ENCODE measurements around the gene PBX2. TPM values are rescaled to one million over a fixed set of nuclear protein-coding genes. Genes with fewer than 3 reads are reported as not detected.

PBX2 gene
- total and polyA plus RNA-seq, 9 donors, result 39.3 to 110 (median 90.7) TPM

GRCh38 chr6:32218167-32218566 lies 28.2 kb upstream of the PBX2 start:
- Histone ChIP-seq H3K4me3 (no peak overlapping the region), H3K9me3 (no peaks in the 10 kb centered on the region), H3K27ac (no peak overlapping the region), H3K27me3 (no peaks in the 10 kb centered on the region), H3K36me3 (no peaks in the 10 kb centered on the region), H3K4me1 (ENCODE audit: insufficient read depth) (no peaks in the 10 kb centered on the region)
- intact Hi-C loops (cut with DNase I), result no loop called here
- DNase-seq, result no peak
- TF ChIP-seq CTCF (IDR thresholded peaks at IDR 0.05), result no peak
- no peak for TF ChIP-seq POLR2A (IDR thresholded peaks at IDR 0.05)
- TF ChIP-seq EP300 (IDR thresholded peaks at IDR 0.05), result no peak
- 78 to 85% (median 83%) methylated on average over 7 of the region's 7 CpGs for WGBS, 3 donors

- no peak for DNase-seq
- 83 to 87% (median 84%) methylated on average over 11 of the region's 11 CpGs for WGBS, 3 donors
- H3K4me1 ChIP-seq (ENCODE audit: insufficient read depth), result no peaks in the 10 kb centered on the region
- no peak for TF ChIP-seq EP300 (IDR thresholded peaks at IDR 0.05)
- no peak for TF ChIP-seq POLR2A (IDR thresholded peaks at IDR 0.05)
- no peak for TF ChIP-seq CTCF (IDR thresholded peaks at IDR 0.05)
- H3K27me3 ChIP-seq, result no peaks in the 10 kb centered on the region
- H3K9me3 ChIP-seq, result no peaks in the 10 kb centered on the region
- no peaks in the 10 kb centered on the region for H3K36me3 ChIP-seq
- intact Hi-C loops (cut with DNase I), result no loop called here
- no peak overlapping the region for H3K27ac ChIP-seq
- no peak overlapping the region for H3K4me3 ChIP-seq
These were observed 27.0 kb upstream of the PBX2 start for GRCh38 chr6:32216998-32217397.

GRCh38 chr6:32216285-32216684 lies 26.3 kb upstream of the PBX2 start:
- WGBS, 3 donors, result 83 to 88% (median 87%) methylated on average over 10 of the region's 10 CpGs
- Histone ChIP-seq H3K27me3 (no peaks in the 10 kb centered on the region), H3K4me1 (ENCODE audit: insufficient read depth) (no peaks in the 10 kb centered on the region), H3K36me3 (no peaks in the 10 kb centered on the region), H3K27ac (no peak overlapping the region), H3K9me3 (no peaks in the 10 kb centered on the region), H3K4me3 (no peak overlapping the region)
- DNase-seq, result no peak
- TF ChIP-seq CTCF (IDR thresholded peaks at IDR 0.05) (no peak), EP300 (IDR thresholded peaks at IDR 0.05) (no peak), POLR2A (IDR thresholded peaks at IDR 0.05) (no peak)
- intact Hi-C loops (cut with DNase I), result no loop called here

- no peaks in the 10 kb centered on the region for H3K9me3 ChIP-seq
- WGBS, 3 donors, result 92 to 98% (median 96%) methylated on average over 4 of the region's 4 CpGs
- no peak for DNase-seq
- no peak for TF ChIP-seq CTCF (IDR thresholded peaks at IDR 0.05)
- no peak for TF ChIP-seq EP300 (IDR thresholded peaks at IDR 0.05)
- TF ChIP-seq POLR2A (IDR thresholded peaks at IDR 0.05), result no peak
- H3K27ac ChIP-seq, result no peak overlapping the region
- no peaks in the 10 kb centered on the region for H3K36me3 ChIP-seq
- no peaks in the 10 kb centered on the region for H3K4me1 ChIP-seq (ENCODE audit: insufficient read depth)
- no peak overlapping the region for H3K4me3 ChIP-seq
- intact Hi-C loops (cut with DNase I), result no loop called here
- no peaks in the 10 kb centered on the region for H3K27me3 ChIP-seq
These were observed 25.6 kb upstream of the PBX2 start for GRCh38 chr6:32215617-32216016.

- Histone ChIP-seq H3K4me3 (no peak overlapping the region), H3K9me3 (no peaks in the 10 kb centered on the region), H3K36me3 (no peaks in the 10 kb centered on the region), H3K27ac (no peak overlapping the region), H3K4me1 (ENCODE audit: insufficient read depth) (no peaks in the 10 kb centered on the region), H3K27me3 (no peaks in the 10 kb centered on the region)
- WGBS, 3 donors, result 78 to 85% (median 83%) methylated on average over 3 of the region's 3 CpGs
- no peak for TF ChIP-seq EP300 (IDR thresholded peaks at IDR 0.05)
- no peak for TF ChIP-seq CTCF (IDR thresholded peaks at IDR 0.05)
- no peak for TF ChIP-seq POLR2A (IDR thresholded peaks at IDR 0.05)
- DNase-seq, result no peak
- intact Hi-C loops (cut with DNase I), result no loop called here
These were observed 24.1 kb upstream of the PBX2 start for GRCh38 chr6:32214126-32214525.

Measured in ovary (tissue), 9 donors.